MM.1S (cell line): Measurements from ENCODE around the gene ASXL1.

ENCODE experiments used
- DNase-seq: peaks from one replicate; pipeline ENCODE4 v3.0.0-alpha.2; 2015
- H2AFZ ChIP-seq: fragments of 300-600 bp; sonication (generic); 2 replicates; pipeline ENCODE4 v1.6.0; 2016; ENCODE audit warnings: antibody characterized with exemption, low read length
- H3F3A ChIP-seq: fragments of 300-600 bp; sonication (generic); 2 replicates; pipeline ENCODE4 v1.6.1; 2016; ENCODE audit warnings: mild to moderate bottlenecking, antibody characterized with exemption, low read length, moderate library complexity, mixed read lengths; ENCODE audit not compliant: insufficient read depth
- H3K27ac ChIP-seq: fragments of 300-600 bp; sonication (generic); 2 replicates; pipeline ENCODE4 v1.5.1; 2016; ENCODE audit warnings: mild to moderate bottlenecking, low read length
- H3K27me3 ChIP-seq: fragments of 300-600 bp; sonication (generic); replicated peaks from 2 replicates; pipeline ENCODE4 v1.6.0; 2016; ENCODE audit warnings: low read length; ENCODE audit not compliant: insufficient read depth
- H3K36me3 ChIP-seq: fragments of 300-600 bp; sonication (generic); replicated peaks from 2 replicates; pipeline ENCODE4 v1.6.1; 2016; ENCODE audit warnings: mild to moderate bottlenecking, low read length, mixed read lengths; ENCODE audit not compliant: insufficient read depth
- H3K4me1 ChIP-seq: fragments of 300-600 bp; sonication (generic); 2 replicates; pipeline ENCODE4 v1.6.1; 2016; ENCODE audit warnings: low read length, mixed read lengths
- H3K4me2 ChIP-seq: fragments of 300-600 bp; sonication (generic); 2 replicates; pipeline ENCODE4 v1.6.0; 2016; ENCODE audit warnings: low read depth, low read length
- H3K4me3 ChIP-seq: fragments of 300-600 bp; sonication (generic); 2 replicates; pipeline ENCODE4 v1.5.1; 2016; ENCODE audit warnings: low read length, mixed read lengths
- H3K79me2 ChIP-seq: fragments of 300-600 bp; sonication (generic); 2 replicates; pipeline ENCODE4 v1.6.1; 2016; ENCODE audit warnings: mixed run types, low read length, mixed read lengths
- H3K9ac ChIP-seq: fragments of 300-600 bp; sonication (generic); 2 replicates; pipeline ENCODE4 v1.6.1; 2016; ENCODE audit warnings: low read length, mixed read lengths
- H3K9me2 ChIP-seq: fragments of 300-600 bp; sonication (generic); replicated peaks from 2 replicates; pipeline ENCODE4 v1.6.1; 2016; ENCODE audit warnings: mild to moderate bottlenecking, low read length, mixed read lengths; ENCODE audit not compliant: insufficient read depth
- H3K9me3 ChIP-seq: fragments of 300-600 bp; sonication (generic); replicated peaks from 2 replicates; pipeline ENCODE4 v1.6.1; 2016; ENCODE audit warnings: mild to moderate bottlenecking, low read length, mixed read lengths; ENCODE audit not compliant: insufficient read depth
- H4K20me1 ChIP-seq: fragments of 300-600 bp; sonication (generic); 2 replicates; pipeline ENCODE4 v1.6.1; 2016; ENCODE audit warnings: mild to moderate bottlenecking, low read length, moderate library complexity, mixed read lengths; ENCODE audit not compliant: insufficient read depth
- EZH2 ChIP-seq: fragments of 300-600 bp; sonication (generic); optimal IDR thresholded peaks from 2 replicates; pipeline ENCODE3; 2017; ENCODE audit warnings: low read depth, mild to moderate bottlenecking, antibody characterized with exemption, low read length, mixed read lengths
- EZH2phosphoT487 ChIP-seq: fragments of 300-600 bp; sonication (generic); IDR thresholded peaks from 2 replicates; pipeline ENCODE4 v1.6.1; 2018; ENCODE audit warnings: antibody characterized with exemption, low read length
- TF ChIP-seq, protein P1 (sequence below): fragments of 300-600 bp; sonication (generic); IDR thresholded peaks from 2 replicates; pipeline ENCODE4 v1.5.1; 2016; ENCODE audit warnings: antibody characterized with exemption, low read length, mixed read lengths

Gene ASXL1

DNA sequence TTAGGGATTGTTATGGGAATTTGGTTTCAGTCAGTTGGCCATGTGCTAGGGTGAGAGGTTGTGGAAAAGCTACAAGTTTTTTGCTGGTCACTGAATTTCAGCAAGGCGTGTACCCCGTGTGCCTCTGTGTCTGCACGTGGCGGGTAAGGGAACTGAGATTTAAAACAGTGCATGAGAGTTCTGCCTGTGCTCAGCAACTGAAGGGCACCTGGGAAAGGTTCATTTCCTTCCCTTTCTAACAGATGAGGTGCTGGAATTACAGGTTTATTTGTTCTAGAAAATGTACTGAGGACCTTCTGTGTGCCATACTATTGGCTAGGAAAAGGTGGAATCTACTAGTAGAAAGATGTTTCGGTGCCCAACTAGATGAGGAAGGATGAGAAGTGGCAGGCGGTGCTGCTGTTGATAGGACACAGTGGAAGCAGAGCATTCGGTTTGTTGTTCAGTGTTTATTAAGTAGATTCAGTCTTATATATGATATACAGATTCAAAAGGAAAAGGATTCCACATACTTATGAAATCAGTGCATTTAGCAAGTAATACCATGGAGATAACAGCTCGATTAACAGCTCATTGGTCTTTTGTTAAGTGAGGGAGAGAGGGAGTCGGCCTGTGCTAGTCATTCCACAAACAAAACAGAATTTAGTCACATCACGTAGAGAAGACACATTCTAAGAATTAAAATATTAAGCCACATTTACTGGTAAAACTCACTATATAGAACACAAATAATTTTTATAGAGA is 84.7 kb downstream of the ASXL1 start:
- Histone ChIP-seq H4K20me1 (no peaks in the 10 kb centered on the region), H3K79me2 (no peaks in the 10 kb centered on the region)
- DNase-seq, result no peak

DNA sequence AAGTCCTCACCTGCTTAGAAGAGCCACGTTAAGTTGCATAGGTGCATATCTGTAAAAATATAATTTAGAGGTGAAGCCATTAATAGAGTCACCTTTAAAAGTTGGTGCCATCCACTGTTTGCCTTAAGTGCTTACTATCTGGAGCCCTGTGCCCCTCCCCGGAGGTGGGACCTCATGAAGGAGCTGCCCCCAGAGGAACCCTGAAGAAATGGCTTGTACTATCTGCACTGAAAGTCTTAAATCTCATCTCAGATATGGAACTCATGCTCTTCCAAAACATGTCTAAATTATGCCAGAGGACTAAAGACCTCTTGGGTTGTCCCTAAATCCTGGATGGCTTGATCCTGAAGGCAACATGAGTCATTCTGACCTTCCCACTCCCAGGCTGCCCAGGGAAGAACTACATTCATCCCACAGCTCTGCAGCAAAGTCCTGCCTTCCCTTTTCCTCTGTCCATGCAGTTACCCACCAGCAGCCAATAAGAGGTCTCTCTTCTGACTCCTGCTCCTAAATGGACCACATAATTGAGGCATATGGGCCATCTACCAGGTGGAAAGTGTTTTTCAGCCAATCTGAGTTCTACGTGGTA is 85.3 kb downstream of the ASXL1 start:
- H3K9me3 ChIP-seq, result no peaks in the 10 kb centered on the region
- no peak overlapping the region for H2AFZ ChIP-seq
- H4K20me1 ChIP-seq, result no peaks in the 10 kb centered on the region
- no peaks in the 10 kb centered on the region for H3K27me3 ChIP-seq
- H3K4me2 ChIP-seq, result no peak overlapping the region
- TF ChIP-seq EZH2 (no peak), EZH2phosphoT487 (no peak)
- H3K4me1 ChIP-seq, result no peaks in the 10 kb centered on the region
- no peak for DNase-seq
- no peak overlapping the region for H3K27ac ChIP-seq
- no peaks in the 10 kb centered on the region for H3F3A ChIP-seq
- H3K9me2 ChIP-seq, result no peaks in the 10 kb centered on the region
- no peaks in the 10 kb centered on the region for H3K79me2 ChIP-seq
- no peak overlapping the region for H3K4me3 ChIP-seq
- H3K36me3 ChIP-seq, result peaks cover under 1% of the 10 kb centered on the region; the same call in 1 of the 2 replicates
- no peak overlapping the region for H3K9ac ChIP-seq

More for the DNA sequence above, 84.7 kb downstream of the ASXL1 start:
- Histone ChIP-seq H3K27ac (no peak overlapping the region), H3F3A (no peaks in the 10 kb centered on the region), H3K4me3 (no peak overlapping the region), H3K4me1 (no peaks in the 10 kb centered on the region), H3K9me2 (no peaks in the 10 kb centered on the region), H3K27me3 (no peaks in the 10 kb centered on the region), H3K9me3 (no peaks in the 10 kb centered on the region), H2AFZ (no peak overlapping the region), H3K9ac (no peak overlapping the region), H3K36me3 (peaks cover 6% of the 10 kb centered on the region; the same call in 1 of the 2 replicates), H3K4me2 (no peak overlapping the region)
- TF ChIP-seq, protein P1, sequence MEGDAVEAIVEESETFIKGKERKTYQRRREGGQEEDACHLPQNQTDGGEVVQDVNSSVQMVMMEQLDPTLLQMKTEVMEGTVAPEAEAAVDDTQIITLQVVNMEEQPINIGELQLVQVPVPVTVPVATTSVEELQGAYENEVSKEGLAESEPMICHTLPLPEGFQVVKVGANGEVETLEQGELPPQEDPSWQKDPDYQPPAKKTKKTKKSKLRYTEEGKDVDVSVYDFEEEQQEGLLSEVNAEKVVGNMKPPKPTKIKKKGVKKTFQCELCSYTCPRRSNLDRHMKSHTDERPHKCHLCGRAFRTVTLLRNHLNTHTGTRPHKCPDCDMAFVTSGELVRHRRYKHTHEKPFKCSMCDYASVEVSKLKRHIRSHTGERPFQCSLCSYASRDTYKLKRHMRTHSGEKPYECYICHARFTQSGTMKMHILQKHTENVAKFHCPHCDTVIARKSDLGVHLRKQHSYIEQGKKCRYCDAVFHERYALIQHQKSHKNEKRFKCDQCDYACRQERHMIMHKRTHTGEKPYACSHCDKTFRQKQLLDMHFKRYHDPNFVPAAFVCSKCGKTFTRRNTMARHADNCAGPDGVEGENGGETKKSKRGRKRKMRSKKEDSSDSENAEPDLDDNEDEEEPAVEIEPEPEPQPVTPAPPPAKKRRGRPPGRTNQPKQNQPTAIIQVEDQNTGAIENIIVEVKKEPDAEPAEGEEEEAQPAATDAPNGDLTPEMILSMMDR, result no peak
- TF ChIP-seq EZH2 (no peak), EZH2phosphoT487 (no peak)

GRCh38 chr20:32444474-32445220 is 86.5 kb downstream of the ASXL1 start:
- Histone ChIP-seq H3K4me2 (no peak overlapping the region), H3K9ac (no peak overlapping the region), H3K27me3 (no peaks in the 10 kb centered on the region), H3K4me3 (no peak overlapping the region), H3F3A (no peaks in the 10 kb centered on the region), H2AFZ (no peak overlapping the region), H3K27ac (no peak overlapping the region), H3K9me3 (no peaks in the 10 kb centered on the region), H3K36me3 (no peaks in the 10 kb centered on the region), H4K20me1 (no peaks in the 10 kb centered on the region), H3K79me2 (no peaks in the 10 kb centered on the region), H3K4me1 (no peaks in the 10 kb centered on the region), H3K9me2 (no peaks in the 10 kb centered on the region)
- no peak for TF ChIP-seq EZH2phosphoT487
- no peak for TF ChIP-seq EZH2
- TF ChIP-seq, protein P1, result no peak
- DNase-seq, result no peak
